NCI-H2081 treated with DMSO at 0.1 percent for 48 hours (cell line): ENCODE measurements around the gene BTNL9.
"Not testable (repeated sequence)": the region's sequence is repeated elsewhere in the genome, so short reads cannot be mapped to it uniquely, and the experiment has no call there.

Source experiments
- DNase-seq: peaks from one replicate; lab custom pipeline; 2025; lab: John Stamatoyannopoulos, UW

The BTNL9 gene

DNA sequence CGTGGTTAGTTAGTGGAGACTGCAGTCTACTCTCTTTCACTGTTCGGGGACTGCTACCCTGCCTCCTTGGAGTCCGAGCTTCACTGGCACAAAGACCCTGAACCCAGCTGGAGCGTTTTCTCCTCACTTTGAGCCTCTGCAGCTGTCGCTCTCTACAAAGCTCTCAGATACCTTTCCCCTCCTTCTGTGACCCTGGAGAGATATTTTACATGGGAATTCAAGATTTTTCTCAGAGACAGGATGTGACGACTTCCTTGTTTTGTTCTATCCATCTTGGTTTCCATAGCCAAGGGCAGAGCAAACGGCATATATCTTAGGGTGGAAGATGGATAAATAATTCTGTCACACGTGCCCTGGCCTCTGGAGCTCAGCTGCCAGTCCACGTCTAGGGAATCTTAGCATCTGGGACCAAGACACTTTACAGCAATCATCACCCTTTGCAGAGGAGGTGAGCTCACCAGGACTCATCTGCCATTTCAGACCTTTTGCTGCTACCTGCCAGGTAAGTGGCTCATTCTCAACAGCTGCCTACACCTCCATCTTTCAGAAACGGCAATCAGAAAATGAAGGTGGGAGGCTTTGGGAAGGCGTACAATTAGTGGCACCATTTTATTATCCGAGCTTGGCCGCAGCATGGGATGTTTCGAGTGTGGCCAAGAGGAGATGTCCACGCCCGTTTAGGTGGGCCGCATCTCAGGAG, at the start of gene BTNL9:
BTNL9 (plus strand) TSS at position 336 of the 700 bp plus-strand sequence. CDS start 5,224 bp downstream, outside the sequence.
- DNase-seq: no peak

- DNase-seq: no peak
Measured at GRCh38 chr5:180990882-180991242, 49.2 kb upstream of the BTNL9 start.

DNA sequence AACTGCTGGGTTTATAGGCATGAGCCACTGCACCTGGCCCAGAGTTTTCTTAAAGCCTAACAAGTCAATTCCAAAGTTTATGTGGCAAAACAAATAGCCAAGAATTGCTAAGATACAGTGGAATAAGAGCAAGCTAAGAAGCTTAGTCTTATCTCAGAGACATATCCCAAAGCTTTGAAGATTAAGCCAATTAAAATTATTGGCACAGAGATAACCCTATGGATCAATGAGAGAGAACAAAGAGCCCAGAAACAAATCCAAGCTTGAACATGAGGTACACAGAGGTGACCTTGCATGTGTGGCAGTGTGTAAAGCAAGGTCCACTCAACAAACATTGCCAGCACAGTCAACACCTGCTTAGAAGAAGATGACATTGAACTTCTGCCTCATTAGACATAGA, 38.1 kb upstream of the BTNL9 start:
- DNase-seq: no peak

- DNase-seq: no peak
Measured at GRCh38 chr5:181005791-181006190, 34.3 kb upstream of the BTNL9 start.

DNA sequence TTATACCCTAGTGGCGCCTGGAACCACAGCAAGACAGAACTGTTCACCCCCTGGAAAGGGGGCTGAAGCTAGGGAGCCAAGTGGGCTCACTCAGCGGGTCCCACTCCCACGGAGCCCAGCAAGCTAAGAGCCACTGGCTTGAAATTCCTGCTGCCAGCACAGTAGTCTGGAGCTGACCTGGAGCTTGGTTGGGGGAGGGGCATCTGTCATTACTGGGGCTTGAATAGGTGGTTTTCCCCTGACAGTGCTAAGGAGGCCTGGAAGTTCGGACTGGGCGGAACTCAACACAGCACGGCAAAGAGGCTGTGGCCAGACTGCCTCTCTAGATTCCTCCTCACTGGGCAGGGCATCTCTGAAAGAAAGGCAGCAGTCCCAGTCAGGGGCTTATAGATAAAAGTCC, 31.9 kb upstream of the BTNL9 start:
- no peak for DNase-seq

DNA sequence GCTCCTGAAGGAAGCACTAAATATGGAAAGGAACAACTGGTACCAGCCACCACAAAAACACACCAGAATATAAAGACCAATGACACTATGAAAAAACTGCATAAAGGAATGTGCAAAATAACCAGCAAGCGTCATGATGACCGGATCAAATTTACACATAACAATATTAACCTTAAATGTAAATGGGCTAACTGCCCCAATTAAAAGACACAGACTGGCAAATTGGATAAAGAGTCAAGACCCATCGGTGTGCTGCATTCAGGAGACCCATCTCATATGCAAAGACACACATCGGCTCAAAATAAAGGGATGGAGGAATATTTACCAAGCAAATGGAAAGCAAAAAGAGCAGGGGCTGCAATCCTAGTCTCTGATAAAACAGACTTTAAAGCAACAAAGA, 30.0 kb upstream of the BTNL9 start:
- DNase-seq: not testable (repeated sequence)

DNA sequence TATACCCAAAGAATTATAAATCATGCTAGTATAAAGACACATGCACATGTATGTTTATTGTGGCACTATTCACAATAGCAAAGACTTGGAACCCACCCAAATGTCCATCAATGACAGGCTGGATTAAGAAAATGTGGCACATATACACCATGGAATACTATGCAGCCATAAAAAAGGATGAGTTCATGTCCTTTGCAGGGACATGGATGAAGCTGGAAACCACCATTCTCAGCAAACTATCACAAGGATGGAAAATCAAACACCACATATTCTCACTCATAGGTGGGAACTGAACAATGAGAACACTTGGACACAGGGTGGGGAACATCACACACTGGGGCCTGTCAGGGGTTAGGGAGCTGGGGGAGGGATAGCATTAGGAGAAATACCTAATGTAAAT, 25.4 kb upstream of the BTNL9 start:
- not testable (repeated sequence) for DNase-seq

- DNase-seq: not testable (repeated sequence)
Measured at GRCh38 chr5:181017448-181017847, 22.6 kb upstream of the BTNL9 start.

GRCh38 chr5:181020688-181021087, 19.4 kb upstream of the BTNL9 start:
- DNase-seq: no peak

GRCh38 chr5:181024245-181025064, 15.6 kb upstream of the BTNL9 start:
- DNase-seq: no peak

DNA sequence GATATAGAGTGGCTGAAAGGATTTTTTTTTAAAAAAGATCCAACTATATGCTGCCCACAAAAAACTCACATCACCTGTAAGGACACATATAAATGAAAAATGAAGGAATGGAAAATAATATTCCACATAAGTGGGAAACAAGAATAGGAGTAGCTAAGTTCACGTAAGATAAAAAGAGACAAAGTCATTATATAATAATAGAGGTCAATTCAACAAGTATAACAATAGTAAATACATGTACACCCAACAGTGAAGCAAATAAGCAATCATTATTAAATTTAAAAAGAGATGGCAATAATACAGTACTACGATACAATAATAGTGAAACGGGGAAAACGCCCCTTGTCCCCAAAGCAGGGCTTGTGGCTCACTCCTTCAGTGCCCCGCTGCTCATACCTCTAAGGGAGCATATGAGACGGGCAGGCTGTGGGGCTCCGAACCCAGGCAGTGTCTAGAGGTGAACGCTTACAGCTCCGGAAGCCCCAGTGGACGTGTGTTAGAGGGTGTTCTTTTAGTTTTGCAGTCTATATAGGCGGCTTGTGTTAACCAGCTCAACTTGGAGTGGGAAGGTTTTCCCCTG, 12.5 kb upstream of the BTNL9 start:
- DNase-seq: no peak

GRCh38 chr5:181028032-181028819, 11.8 kb upstream of the BTNL9 start:
- DNase-seq: no peak

- no peak for DNase-seq
Measured at GRCh38 chr5:181031716-181032115, 8.3 kb upstream of the BTNL9 start.

DNA sequence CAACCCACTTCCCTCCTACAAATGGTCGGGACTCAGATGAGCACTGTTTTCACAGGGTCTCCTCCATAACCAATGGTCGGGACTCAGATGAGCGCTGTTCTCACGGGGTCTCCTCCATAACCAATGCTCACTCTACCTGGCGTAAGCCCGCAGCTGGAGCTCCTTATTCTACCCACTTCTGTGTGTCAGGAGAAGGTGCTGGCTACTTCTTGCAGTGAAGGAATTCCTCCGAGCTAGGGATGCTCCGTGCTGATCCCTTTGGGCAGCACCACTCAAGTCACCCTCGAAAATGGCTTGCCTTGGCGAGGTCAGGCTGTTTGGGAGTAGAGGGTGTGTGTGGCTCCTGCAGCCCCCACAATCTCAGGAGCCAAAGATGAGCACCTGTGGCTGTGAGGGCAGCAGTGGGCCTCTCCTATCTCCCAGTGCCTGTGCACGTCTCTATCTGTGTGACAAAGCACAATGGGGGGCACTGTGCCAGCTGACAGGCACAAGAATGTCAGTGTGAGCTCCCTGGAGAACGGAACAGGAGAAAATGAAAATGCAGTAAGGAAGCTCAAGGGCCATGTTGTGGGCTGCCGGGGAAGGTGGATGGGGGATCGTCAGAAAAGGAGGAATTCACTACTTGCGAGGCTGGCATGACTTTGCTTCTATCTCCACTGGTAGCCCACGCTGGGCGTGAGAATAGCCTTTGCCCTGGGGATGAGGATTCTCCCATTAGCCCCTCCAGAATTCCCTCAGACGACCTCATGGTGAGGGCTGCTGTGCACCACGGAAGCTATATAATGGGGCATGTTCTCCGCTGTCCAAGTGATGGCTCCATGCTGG, 3.9 kb upstream of the BTNL9 start:
- DNase-seq: no peak

DNA sequence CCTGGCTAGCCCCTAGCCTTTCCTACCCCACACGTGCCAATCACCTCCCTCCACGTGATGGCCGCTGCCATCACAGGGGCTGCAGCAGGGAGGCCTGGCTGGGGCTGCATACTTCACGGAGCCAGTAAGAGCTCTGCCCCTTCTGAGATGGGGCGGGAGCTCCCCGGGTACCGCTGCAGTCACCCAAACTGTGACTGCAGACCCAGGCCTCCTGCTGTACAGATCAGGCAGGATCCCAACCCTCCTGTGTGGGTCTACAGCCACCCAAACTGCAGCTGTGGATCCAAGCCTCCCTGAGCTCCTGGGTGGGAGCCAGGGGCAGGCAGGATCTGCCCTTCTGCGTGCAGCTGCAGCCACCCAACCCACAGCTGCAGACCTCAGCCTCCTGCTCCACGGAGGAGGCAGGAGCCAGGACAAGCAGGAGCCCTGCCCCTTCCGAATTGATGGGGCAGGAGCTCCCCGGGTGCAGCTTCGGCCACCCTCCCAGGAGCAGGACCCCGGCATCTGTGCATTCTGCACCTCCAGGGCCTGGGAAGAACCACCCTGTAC, 3.2 kb upstream of the BTNL9 start:
- DNase-seq: no peak

GRCh38 chr5:181037365-181037861, 2.7 kb upstream of the BTNL9 start:
- DNase-seq: no peak

DNA sequence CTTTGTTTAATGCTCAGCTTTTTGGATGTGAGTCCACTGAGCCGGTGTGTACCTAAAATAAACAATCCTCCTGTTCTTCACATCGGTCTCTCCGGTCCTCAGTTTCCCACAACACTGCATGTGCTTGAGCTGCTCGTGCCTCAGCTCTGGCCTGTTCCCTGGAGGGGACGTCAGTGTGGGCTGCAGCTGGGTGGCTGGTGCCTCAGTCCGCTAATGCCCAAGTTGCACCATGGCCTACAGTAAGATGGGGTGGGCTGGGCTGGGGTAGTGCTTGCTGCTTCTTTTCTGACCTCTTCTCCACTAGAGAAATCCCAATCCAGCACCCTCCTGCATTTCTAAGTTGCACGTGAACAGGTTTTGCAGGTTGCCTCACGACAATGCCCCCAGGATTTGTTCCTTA, 595 bp upstream of the BTNL9 start:
- no peak for DNase-seq

- no peak for DNase-seq
Measured at GRCh38 chr5:181040631-181040945, 522 bp downstream of the BTNL9 start.

- no peak for DNase-seq
Measured at GRCh38 chr5:181041043-181041442, 977 bp downstream of the BTNL9 start.

DNA sequence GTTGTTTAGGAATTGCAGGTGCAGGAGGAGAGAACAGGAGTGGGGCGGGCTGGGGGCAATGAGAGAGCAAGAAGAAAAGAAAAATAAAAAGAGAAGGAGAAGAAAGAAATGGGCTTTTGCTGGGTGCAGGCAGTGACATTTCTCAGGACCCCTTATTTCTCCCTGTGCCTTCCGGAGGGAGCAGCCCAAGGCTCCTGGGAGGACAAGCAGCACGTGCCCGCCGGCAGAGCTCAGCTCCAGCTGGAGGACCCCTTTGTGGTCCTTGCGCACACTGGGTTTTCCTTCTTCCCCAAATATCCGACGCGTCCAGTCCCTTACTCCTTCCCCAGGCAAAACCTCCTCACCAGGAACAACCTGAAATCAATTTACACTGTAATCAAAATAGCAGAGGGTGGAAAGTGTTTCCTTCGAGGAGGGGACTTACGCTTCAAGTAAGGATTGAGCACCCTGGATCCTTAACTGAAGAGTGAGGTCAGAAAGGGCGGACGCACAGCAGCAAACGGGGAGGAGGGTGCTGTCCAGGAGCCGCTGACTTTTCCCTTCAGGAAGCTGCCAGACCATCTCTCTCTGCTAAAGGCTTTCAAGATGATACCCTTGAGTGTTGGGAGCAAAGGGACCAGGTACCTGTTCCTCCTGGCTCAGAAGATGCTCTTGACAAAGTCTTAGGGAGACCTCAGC, 2.1 kb downstream of the BTNL9 start:
- DNase-seq: no peak

- DNase-seq: no peak
Measured at GRCh38 chr5:181042722-181043121, 2.7 kb downstream of the BTNL9 start.
